HepG2 (cell line): ENCODE results near the gene NOL4L. TPM values are rescaled to one million over a fixed set of nuclear protein-coding genes. Genes with fewer than 3 reads are reported as not detected.

Source experiments
- ATAC-seq: fragments of 200-7000 bp; cut with Tn5 transposase; 3 replicates; pipeline ENCODE4 v1.9.1; 2020; ENCODE audit warnings: mild to moderate bottlenecking, moderate library complexity
- BruUV-seq: library from RNA; stranded (reverse); fragments of 400-500 nt; replicated peaks from 2 replicates; lab custom pipeline; 2021; lab: Mats Ljungman, UMichigan
- CTCF ChIA-PET: fragments of 300-600 bp; formaldehyde crosslinking; extraction: SDS; loops from one replicate; lab custom pipeline; 2021; ENCODE audit warnings: low total read pairs, inconsistent platforms, low intra/inter-chr PET ratio; lab: Yijun Ruan, JAX
- POLR2A ChIA-PET: fragments of 350-600 bp; sonication (Branson Sonifier 250); formaldehyde crosslinking; loops from one replicate; lab custom pipeline; 2020; ENCODE audit warnings: antibody characterized with exemption, inconsistent platforms; lab: Yijun Ruan, JAX
- DNase-seq: peaks from one replicate; pipeline ENCODE4 v3.0.0-alpha.2; 2015; ENCODE audit warnings: low spot score
- FAIRE-seq: peaks from 3 replicates; lab custom pipeline; 2011; peaks lifted over from hg19 to GRCh38; lab: Jason Lieb, UNC
- H2AFZ ChIP-seq: one replicate; pipeline ENCODE4 v1.6.1; 2011; ENCODE audit warnings: low read length, inconsistent platforms
- H3K27ac ChIP-seq: fragments of 300-600 bp; 3 replicates; pipeline ENCODE4 v1.8.0; 2011; ENCODE audit warnings: mixed run types, mild to moderate bottlenecking, mixed read lengths, low read length, inconsistent platforms; ENCODE audit not compliant: insufficient read depth; ENCODE audit errors: extremely low read length
- H3K27me3 ChIP-seq, 2 experiments: fragments of 200-600 bp in 1 of 2; 2 replicates in 1 of 2; 3 replicates in 1 of 2; pipeline versions ENCODE4 v1.6.0 to v1.8.0; 2011; ENCODE audit warnings: low read length in 2 of 2, mild to moderate bottlenecking in 2 of 2, moderate library complexity in 2 of 2, inconsistent platforms in 1 of 2; ENCODE audit not compliant: insufficient read depth in 2 of 2, control insufficient read depth in 1 of 2
- H3K36me3 ChIP-seq, 2 experiments: fragments of 200-600 bp in 1 of 2; replicated peaks in 1 of 2; 2 replicates in 1 of 2; 3 replicates in 1 of 2; pipeline versions ENCODE4 v1.5.1 to v1.8.0; 2011; ENCODE audit warnings: low read length in 2 of 2, inconsistent platforms in 1 of 2; ENCODE audit not compliant: insufficient read depth in 2 of 2, control insufficient read depth in 1 of 2
- H3K4me1 ChIP-seq: 2 replicates; pipeline ENCODE4 v1.5.1; 2012; ENCODE audit warnings: low read length, inconsistent platforms; ENCODE audit not compliant: insufficient read depth
- H3K4me2 ChIP-seq: 2 replicates; pipeline ENCODE4 v1.6.0; 2011; ENCODE audit warnings: low read depth, low read length, inconsistent platforms
- H3K4me3 ChIP-seq, 3 experiments: fragments of 200-600 bp in 1 of 3; sonication (generic), shearing (Covaris generic) in 1 of 3; replicated peaks in 1 of 3; 2 replicates each; pipeline ENCODE4 v1.5.1; 2011 to 2016; ENCODE audit warnings: low read length in 3 of 3, inconsistent platforms in 2 of 3, low read depth in 2 of 3, mild to moderate bottlenecking in 2 of 3, control low read depth in 1 of 3, mixed read lengths in 1 of 3; ENCODE audit not compliant: insufficient read depth in 1 of 3
- H3K79me2 ChIP-seq: one replicate; pipeline ENCODE4 v1.6.1; 2011; ENCODE audit warnings: low read length, inconsistent platforms; ENCODE audit not compliant: insufficient read depth
- H3K9ac ChIP-seq: 2 replicates; pipeline ENCODE4 v1.6.0; 2011; ENCODE audit warnings: mild to moderate bottlenecking, low read depth, low read length, inconsistent platforms; ENCODE audit not compliant: insufficient read depth
- H3K9me3 ChIP-seq: 2 replicates; pipeline ENCODE4 v1.5.1; 2012; ENCODE audit warnings: mild to moderate bottlenecking, low read length
- H4K20me1 ChIP-seq: 2 replicates; pipeline ENCODE4 v1.6.0; 2011; ENCODE audit warnings: inconsistent platforms, mild to moderate bottlenecking, low read length, moderate library complexity; ENCODE audit not compliant: insufficient read depth
- GLI4 ChIP-seq: sonication (generic); formaldehyde crosslinking; IDR thresholded peaks from 2 replicates; pipeline ENCODE4 v1.5.1; 2020; ENCODE audit warnings: missing genetic modification reagents, mild to moderate bottlenecking, moderate library complexity, borderline replicate concordance
- KAT2B ChIP-seq: fragments of 150-350 bp; IDR thresholded peaks from 2 replicates; pipeline ENCODE4 v1.6.1; 2014; ENCODE audit warnings: low read depth, low read length, borderline replicate concordance
- RAD51 ChIP-seq: fragments of 450-650 bp; IDR thresholded peaks from 2 replicates; pipeline ENCODE4 v1.6.1; 2016; ENCODE audit warnings: borderline replicate concordance
- RXRA ChIP-seq: sonication (generic); formaldehyde crosslinking; IDR thresholded peaks from 2 replicates; pipeline ENCODE4 v1.5.1; 2020; ENCODE audit warnings: missing genetic modification reagents
- SAFB2 ChIP-seq: sonication (generic); formaldehyde crosslinking; IDR thresholded peaks from 2 replicates; pipeline ENCODE4 v1.5.1; 2020; ENCODE audit warnings: missing genetic modification reagents, low read depth, mild to moderate bottlenecking, borderline replicate concordance
- TARDBP ChIP-seq: sonication (generic); formaldehyde crosslinking; IDR thresholded peaks from 2 replicates; pipeline ENCODE4 v1.8.0; 2022; ENCODE audit warnings: mild to moderate bottlenecking, missing genetic modification reagents
- TP53 ChIP-seq: sonication (generic); formaldehyde crosslinking; conservative IDR thresholded peaks from 2 replicates; pipeline ENCODE4 v1.4.0; 2020; ENCODE audit warnings: missing genetic modification reagents
- ZFP62 ChIP-seq: sonication (generic); formaldehyde crosslinking; IDR thresholded peaks from 2 replicates; pipeline ENCODE4 v1.4.0; 2020; ENCODE audit warnings: missing genetic modification reagents
- ZNF652 ChIP-seq: IDR thresholded peaks from 2 replicates; pipeline ENCODE4 v1.6.1; 2016; ENCODE audit warnings: low read depth, borderline replicate concordance
- ZSCAN31 ChIP-seq: sonication (generic); formaldehyde crosslinking; IDR thresholded peaks from 2 replicates; pipeline ENCODE4 v1.5.0; 2020; ENCODE audit warnings: low read depth, mild to moderate bottlenecking, missing genetic modification reagents
- WGBS: methylation state at CpG from one replicate; pipeline ENCODE4 v1.1.6; 2017; ENCODE audit warnings: low lambda C conversion rate; 5-methylcytosine and 5-hydroxymethylcytosine counted together
- in situ Hi-C: cut with HindIII; loops from 2 replicates; pipeline ENCODE4 v1.10.0; 2017; ENCODE audit warnings: low pct_unique_long_range_greater_than_20kb; ENCODE audit not compliant: extremely low pct_ligation_motif_present
- intact Hi-C: fragments of 100-400 bp; cut with micrococcal nuclease; formaldehyde crosslinking; loops from one replicate; pipeline ENCODE4 v1.10.0; 2022; ENCODE audit not compliant: unreplicated experiment
- polyA plus RNA-seq, 8 experiments: library from polyadenylated mRNA; depleted of rRNA in 3 of 8; stranded (reverse) in 7 of 8; unstranded in 1 of 8; fragments of >200 nt; fragmentation: Illumina TruSeq in 4 of 8; extraction: Trizol in 4 of 8; gene quantifications; 2 replicates each; pipeline versions ENCODE4 v1.2.1 to v1.2.3, GENCODE V29; 2011 to 2016; ENCODE audit warnings: low read depth in 4 of 8, missing spikeins in 1 of 8, mixed read lengths in 1 of 8; ENCODE audit not compliant: insufficient read depth in 1 of 8
- total RNA-seq, 5 experiments: library from RNA; depleted of rRNA; stranded (reverse); fragments of >200 nt; fragmentation: Illumina TruSeq; extraction: Trizol; gene quantifications; 2 replicates each; pipeline ENCODE4 v1.2.3, GENCODE V29; 2016; ENCODE audit warnings: low read depth in 1 of 5
- TF ChIP-seq, protein P1 (sequence below): sonication (generic); formaldehyde crosslinking; IDR thresholded peaks from 2 replicates; pipeline ENCODE4 v1.4.0; 2020; ENCODE audit warnings: mild to moderate bottlenecking, missing genetic modification reagents, borderline replicate concordance
- TF ChIP-seq, protein P2 (sequence below): sonication (generic); formaldehyde crosslinking; IDR thresholded peaks from 2 replicates; pipeline ENCODE4 v1.4.0; 2020; ENCODE audit warnings: missing genetic modification reagents
- TF ChIP-seq, protein P3 (sequence below): sonication (generic); formaldehyde crosslinking; IDR thresholded peaks from 2 replicates; pipeline ENCODE4 v1.8.1; 2023; ENCODE audit warnings: mild to moderate bottlenecking, missing genetic modification reagents
- TF ChIP-seq, protein P4 (sequence below): sonication (generic); formaldehyde crosslinking; IDR thresholded peaks from 2 replicates; pipeline ENCODE4 v1.5.0; 2020; ENCODE audit warnings: missing genetic modification reagents

Gene NOL4L
- total and polyA plus RNA-seq, 2 of the 13 experiments (the other 11 are each of a cell fraction or from before 2014, with no cell fraction given): 16.6 to 35.4 TPM

DNA sequence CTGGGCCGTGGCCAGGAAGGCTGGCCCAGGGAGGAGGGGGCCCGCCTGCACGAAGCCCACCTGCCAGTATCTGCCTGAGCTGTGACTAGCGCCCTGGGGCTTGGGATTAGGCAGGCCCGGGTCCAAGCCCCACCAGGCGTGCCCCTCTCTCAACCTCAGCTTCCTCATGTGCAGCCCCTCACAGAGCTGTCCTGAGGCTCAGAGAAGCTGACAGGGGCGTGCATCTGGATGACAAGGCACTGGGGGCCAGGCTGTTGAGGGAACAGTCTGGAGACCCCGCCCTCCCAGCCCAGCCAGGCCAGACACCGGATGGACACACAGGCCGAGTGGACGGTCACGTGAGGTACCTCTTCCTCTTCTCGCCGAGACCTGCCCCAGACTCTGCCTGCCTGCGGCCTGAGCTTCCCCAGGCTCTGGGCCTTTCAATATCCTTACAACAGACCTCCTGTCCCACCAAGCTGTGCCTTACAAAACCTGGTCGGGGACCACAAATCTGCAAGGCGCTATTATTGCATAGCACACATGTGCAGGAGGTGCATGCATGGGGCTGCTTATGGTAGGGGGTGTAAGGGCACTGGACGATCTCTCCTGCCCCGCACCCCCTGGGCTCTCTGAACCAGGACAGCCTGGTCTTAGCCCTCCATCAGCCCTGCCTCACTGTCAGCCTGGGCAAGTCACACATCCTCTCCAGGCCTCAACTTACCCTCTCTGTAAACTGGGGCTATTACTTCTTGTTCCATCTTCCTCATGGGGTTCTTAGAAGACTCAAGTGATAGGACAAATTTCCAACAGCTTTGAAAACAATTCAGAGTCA lies 20.0 kb downstream of the NOL4L start:
- Histone ChIP-seq H3K4me3 (peak overlapping the region in 1 of 3 experiments; percentile 7; a peak in 1 of 6 replicates), H3K27me3 (no peaks in the 10 kb centered on the region), H3K9ac (no peak overlapping the region), H3K9me3 (no peaks in the 10 kb centered on the region), H3K27ac (no peak overlapping the region), H4K20me1 (0 out of 2 replicates have a peak, but pooled peaks cover 5% of the 10 kb centered on the region), H3K4me1 (peaks cover 94% of the 10 kb centered on the region), H2AFZ (no peak overlapping the region), H3K36me3 (no peaks in the 10 kb centered on the region), H3K79me2 (no peaks in the 10 kb centered on the region), H3K4me2 (peak overlapping the region; percentile 63)
- no peak for DNase-seq
- POLR2A ChIA-PET: interaction anchor here (1.0 to 2.2 kb wide), 8 partner anchors 8 to 42 kb away, joined by 3 to 16 read pairs (median 4); no protein-coding TSS in a partner anchor
- in situ Hi-C loops: no loop called here
- ATAC-seq: no peak
- intact Hi-C loops: loop anchor here (5.0 kb wide), 1 partner anchor 43 kb away; no protein-coding TSS in a partner anchor
- BruUV-seq: no TSS peak
- 53% methylated on average over 19 of the region's 19 CpGs for WGBS
- CTCF ChIA-PET: no interaction called here
- no peak for FAIRE-seq
- TF ChIP-seq RAD51 (peak; percentile 15; the same call in 1 of the 2 replicates), TARDBP (CRISPR knock-in tag) (peak; percentile 57; the same call in 1 of the 2 replicates), TP53 (CRISPR knock-in tag) (no peak), SAFB2 (CRISPR knock-in tag) (0 out of 2 replicates have a peak, but pooled peaks have one; percentile 32), ZSCAN31 (CRISPR knock-in tag) (no peak; the same call in 1 of the 2 replicates), ZFP62 (no peak), ZNF652 (CRISPR knock-in tag) (no peak), RXRA (CRISPR knock-in tag) (no peak), KAT2B (no peak), GLI4 (CRISPR knock-in tag) (no peak)
- TF ChIP-seq, protein P1, sequence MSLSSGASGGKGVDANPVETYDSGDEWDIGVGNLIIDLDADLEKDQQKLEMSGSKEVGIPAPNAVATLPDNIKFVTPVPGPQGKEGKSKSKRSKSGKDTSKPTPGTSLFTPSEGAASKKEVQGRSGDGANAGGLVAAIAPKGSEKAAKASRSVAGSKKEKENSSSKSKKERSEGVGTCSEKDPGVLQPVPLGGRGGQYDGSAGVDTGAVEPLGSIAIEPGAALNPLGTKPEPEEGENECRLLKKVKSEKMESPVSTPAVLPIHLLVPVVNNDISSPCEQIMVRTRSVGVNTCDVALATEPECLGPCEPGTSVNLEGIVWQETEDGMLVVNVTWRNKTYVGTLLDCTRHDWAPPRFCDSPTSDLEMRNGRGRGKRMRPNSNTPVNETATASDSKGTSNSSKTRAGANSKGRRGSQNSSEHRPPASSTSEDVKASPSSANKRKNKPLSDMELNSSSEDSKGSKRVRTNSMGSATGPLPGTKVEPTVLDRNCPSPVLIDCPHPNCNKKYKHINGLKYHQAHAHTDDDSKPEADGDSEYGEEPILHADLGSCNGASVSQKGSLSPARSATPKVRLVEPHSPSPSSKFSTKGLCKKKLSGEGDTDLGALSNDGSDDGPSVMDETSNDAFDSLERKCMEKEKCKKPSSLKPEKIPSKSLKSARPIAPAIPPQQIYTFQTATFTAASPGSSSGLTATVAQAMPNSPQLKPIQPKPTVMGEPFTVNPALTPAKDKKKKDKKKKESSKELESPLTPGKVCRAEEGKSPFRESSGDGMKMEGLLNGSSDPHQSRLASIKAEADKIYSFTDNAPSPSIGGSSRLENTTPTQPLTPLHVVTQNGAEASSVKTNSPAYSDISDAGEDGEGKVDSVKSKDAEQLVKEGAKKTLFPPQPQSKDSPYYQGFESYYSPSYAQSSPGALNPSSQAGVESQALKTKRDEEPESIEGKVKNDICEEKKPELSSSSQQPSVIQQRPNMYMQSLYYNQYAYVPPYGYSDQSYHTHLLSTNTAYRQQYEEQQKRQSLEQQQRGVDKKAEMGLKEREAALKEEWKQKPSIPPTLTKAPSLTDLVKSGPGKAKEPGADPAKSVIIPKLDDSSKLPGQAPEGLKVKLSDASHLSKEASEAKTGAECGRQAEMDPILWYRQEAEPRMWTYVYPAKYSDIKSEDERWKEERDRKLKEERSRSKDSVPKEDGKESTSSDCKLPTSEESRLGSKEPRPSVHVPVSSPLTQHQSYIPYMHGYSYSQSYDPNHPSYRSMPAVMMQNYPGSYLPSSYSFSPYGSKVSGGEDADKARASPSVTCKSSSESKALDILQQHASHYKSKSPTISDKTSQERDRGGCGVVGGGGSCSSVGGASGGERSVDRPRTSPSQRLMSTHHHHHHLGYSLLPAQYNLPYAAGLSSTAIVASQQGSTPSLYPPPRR: 0 out of 2 replicates have a peak, but pooled peaks have one; percentile 4
- TF ChIP-seq, protein P2, sequence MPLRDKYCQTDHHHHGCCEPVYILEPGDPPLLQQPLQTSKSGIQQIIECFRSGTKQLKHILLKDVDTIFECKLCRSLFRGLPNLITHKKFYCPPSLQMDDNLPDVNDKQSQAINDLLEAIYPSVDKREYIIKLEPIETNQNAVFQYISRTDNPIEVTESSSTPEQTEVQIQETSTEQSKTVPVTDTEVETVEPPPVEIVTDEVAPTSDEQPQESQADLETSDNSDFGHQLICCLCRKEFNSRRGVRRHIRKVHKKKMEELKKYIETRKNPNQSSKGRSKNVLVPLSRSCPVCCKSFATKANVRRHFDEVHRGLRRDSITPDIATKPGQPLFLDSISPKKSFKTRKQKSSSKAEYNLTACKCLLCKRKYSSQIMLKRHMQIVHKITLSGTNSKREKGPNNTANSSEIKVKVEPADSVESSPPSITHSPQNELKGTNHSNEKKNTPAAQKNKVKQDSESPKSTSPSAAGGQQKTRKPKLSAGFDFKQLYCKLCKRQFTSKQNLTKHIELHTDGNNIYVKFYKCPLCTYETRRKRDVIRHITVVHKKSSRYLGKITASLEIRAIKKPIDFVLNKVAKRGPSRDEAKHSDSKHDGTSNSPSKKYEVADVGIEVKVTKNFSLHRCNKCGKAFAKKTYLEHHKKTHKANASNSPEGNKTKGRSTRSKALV: no peak
- TF ChIP-seq, protein P3, sequence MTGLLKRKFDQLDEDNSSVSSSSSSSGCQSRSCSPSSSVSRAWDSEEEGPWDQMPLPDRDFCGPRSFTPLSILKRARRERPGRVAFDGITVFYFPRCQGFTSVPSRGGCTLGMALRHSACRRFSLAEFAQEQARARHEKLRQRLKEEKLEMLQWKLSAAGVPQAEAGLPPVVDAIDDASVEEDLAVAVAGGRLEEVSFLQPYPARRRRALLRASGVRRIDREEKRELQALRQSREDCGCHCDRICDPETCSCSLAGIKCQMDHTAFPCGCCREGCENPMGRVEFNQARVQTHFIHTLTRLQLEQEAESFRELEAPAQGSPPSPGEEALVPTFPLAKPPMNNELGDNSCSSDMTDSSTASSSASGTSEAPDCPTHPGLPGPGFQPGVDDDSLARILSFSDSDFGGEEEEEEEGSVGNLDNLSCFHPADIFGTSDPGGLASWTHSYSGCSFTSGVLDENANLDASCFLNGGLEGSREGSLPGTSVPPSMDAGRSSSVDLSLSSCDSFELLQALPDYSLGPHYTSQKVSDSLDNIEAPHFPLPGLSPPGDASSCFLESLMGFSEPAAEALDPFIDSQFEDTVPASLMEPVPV (CRISPR knock-in tag): no peak
- TF ChIP-seq, protein P4, sequence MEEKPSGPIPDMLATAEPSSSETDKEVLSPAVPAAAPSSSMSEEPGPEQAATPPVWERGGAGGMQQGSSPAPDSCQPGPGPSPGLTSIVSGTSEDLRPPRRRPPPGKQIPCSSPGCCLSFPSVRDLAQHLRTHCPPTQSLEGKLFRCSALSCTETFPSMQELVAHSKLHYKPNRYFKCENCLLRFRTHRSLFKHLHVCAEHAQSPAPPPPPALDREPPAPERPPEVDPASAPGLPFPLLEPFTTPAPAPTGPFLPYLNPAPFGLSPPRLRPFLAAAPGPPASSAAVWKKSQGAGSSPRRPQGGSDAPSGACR (CRISPR knock-in tag): no peak
